Hematopoietic multipotent progenitor cell treated with erythropoietin and hydrocortisone succinate and interleukin-3 and kit ligand, for 4 days (in vitro differentiated cells): Measurements from ENCODE around the gene ATPAF1.
"Not testable (repeated sequence)": the region's sequence is repeated elsewhere in the genome, so short reads cannot be mapped to it uniquely, and the experiment has no call there.

Experiments
- DNase-seq: peaks from one replicate; pipeline ENCODE4 v3.0.0-alpha.2; 2015

Gene ATPAF1

DNA sequence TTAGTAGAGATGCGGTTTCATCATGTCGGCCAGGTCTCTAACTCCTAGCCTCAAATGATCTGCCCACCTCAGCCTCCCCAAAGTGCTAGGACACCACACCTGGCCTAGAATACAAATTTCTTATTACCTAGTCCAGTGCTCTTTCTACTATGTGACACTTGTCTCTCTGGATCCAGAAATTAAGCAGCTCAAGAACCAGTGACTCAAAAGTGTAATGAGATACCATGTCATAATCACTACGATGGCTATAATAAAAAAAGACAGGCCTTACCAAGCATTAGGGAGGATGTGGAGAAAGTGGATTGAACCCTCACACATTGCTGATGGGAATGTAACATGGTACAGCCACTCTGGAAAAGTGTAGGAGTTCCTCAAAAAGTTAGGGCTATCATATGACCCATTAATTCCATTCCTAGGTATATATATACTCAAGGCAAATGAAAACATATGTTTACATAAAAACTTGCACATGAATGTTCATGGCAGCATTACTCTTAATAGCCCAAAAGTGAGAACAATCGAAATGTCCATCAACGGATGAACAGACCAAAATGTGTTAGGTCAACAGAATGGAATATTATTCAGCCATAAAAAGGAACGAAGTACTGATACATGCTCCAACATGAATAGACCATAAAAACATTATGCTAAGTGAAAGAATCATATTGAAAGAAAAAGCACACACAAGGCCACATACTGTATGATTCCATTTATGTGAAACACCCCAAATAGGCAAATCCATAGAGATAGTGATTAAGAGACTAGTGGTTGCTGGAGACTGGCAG, 11.8 kb upstream of the ATPAF1 start:
- DNase-seq: no peak

DNA sequence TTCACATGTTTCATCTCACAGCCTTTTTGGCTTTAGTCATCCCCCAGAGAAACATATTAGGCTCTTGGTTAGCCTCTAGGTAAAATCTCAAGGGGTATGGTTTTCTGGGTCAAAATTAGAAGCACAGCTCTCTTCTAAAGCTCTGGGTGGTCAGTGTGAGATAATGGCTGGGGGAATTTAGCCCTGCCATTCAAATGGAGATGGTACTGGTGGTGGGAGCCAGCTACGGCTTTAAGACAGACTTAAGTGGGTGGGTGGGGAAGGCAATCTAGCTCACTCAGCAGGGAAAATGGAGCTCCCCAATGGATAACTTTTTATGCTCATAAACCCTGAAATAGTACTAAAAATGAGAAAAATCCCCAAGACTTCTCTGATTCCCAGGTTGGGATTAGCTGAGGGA, 9.2 kb upstream of the ATPAF1 start:
- DNase-seq: no peak

DNA sequence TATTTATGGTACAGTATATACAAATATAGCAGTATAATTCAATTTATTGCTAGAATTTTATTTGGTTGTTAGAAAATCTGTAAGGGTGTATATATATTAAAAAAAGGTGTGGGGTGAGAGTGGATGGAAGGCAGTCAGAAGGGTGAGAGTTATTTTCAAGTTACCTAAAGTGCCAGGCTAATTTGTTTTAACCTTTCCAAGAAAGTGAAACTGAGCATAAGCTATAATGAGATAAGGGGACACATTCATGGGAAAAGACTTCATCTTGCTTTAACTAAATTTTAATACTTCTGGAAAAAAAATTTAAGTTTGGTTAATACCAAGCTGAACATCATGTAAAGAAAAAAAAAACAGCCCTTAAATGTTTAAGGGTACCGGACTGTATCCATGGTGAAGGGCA, 8.4 kb upstream of the ATPAF1 start:
- DNase-seq: no peak

DNA sequence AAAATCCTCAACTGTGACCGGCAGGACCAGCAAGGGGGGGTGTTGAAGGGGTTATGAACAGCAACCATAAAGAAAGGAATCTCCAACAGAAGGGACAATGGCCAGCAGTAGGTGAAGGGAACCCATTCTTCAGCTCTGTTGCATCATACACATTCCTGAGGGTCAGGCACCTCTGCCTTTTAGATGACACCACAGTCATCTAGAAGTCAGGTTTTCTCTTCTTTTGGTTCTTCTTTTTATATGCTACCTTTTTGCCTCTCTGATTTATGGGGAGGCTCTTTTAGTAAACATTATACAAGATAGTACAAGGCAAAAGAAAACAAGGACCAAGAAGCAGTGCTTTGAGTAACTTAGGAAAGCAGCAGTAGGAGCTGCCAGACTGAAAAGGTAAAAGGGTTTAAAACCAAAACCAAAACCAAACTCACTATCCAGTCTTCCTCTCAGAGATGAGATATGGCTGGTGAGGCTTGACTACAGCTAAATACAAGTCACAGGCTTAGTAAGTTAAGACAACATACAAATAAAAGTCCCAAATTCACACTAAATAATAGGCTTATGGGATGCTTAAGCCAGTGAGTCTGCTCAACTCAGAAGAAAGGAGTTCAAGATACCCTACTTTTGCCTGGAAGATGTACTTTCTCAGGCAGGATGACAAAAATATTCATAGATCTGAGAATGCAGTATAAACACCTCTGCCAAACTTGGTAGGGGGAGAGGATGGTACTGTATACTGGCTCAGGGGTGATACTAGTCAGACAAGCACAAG, 7.6 kb upstream of the ATPAF1 start:
- no peak for DNase-seq

DNA sequence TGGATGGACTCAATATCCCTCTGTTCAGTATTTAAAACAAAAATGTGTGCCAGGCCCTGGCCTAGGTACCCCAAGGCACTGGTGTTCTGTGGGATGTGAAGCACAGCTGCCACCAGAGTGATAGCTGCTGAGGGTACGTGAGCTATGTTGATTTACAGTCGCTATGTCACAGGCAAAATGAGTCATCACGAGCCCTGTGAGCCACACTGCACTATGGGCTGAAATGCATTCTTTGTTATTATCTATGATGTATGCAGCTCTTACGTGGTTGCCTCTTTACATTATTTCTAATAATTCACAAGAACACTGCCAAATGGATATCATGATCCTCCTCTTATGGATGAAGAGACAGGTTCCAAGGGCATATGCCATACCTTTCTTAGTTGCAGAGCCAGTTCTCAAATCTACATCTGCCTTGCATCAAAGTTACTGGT, 5.6 kb upstream of the ATPAF1 start:
- peak; percentile 82 for DNase-seq

DNA sequence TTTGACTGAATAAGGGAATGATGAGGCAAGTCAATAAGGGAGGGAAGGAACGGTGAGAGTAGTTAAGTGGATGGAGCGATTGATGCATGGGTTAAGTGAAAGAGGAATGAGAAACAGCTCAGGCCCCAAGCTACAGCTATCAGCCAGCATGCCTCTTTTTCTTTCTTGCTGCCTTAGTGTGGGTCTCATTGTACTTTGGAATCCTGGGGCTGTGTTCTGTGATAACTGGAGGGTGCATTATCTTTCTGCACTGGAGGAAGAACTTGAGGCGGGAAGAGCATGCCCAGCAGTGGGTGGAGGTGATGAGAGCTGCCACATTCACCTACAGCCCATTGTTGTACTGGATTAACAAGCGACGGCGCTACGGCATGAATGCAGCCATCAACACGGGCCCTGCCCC, 4.5 kb upstream of the ATPAF1 start:
- peak; percentile 49 for DNase-seq

DNA sequence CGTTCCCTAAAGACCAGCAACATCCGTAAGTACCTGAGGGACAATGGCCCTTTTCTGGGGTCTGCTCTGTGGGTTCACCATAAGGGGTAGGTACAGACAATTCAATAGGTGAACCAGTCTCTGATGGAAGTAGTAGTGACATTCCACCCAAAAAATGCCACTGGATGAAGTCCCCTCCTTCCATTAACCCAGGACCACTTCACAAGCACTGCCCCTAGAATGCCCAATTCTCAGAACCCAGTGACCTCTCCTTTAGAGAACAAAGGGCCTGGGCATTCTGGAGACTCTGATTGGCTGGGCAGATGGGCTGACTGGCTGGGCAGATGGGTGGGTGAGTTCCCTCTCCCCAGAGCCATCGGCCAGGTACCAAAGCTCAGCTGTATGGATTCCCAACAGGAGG, 3.4 kb upstream of the ATPAF1 start, which contains the start of gene TEX38:
Gene TEX38, plus strand, starts transcription at position 301 of the 400 bp plus-strand sequence. Its CDS starts 81 bp downstream, at position 382.
- no peak for DNase-seq

DNA sequence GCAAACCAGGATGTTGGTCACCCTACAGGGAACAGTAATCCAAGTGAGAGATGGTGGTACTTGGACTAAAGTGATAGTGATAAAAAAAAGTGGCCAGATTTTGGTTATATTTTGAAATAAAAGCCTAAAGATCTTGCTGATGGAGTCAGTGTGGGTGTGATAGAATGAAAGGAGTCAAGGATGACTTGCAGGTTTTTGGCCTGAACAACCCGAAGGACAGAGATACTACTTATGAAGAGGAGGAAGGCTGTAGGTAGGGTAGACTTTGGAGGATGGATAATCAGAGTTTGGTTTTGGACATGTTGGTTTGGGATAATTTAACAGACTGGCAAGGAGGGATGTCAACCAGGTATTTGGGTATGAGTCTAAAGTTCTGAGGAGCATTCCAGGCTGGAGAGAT, 2.0 kb upstream of the ATPAF1 start:
- no peak for DNase-seq

DNA sequence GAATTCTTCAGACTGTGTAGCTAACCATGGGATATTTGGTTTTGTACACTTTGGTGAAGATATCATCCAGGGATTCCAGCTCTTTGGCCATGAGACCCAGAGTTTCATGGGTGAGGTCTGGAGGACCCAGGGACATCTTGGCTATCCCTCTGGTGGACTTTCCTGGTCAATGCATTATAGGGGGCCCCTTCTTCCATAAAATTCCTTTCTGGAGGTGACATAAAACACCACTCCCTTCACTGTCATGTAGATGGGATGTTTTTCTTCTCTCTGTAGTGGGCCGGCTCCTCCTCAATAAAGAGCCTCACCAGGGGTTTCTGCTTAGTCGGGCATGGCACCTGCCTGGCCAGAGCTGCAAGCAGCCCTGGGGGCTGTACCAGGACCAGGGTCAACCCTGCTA, 2.2 kb downstream of the ATPAF1 start:
- DNase-seq: no peak

DNA sequence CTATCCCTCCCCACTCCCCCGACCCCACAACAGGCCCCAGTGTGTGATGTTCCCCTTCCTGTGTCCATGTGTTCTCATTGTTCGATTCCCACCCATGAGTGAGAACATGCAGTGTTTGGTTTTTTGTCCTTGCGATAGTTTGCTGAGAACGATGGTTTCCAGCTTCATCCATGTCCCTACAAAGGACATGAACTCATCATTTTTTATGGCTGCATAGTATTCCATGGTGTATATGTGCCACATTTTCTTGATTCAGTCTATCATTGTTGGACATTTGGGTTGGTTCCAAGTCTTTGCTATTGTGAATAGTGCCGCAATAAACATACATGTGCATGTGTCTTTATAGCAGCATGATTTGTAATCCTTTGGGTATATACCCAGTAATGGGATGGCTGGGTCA, 5.2 kb downstream of the ATPAF1 start:
- not testable (repeated sequence) for DNase-seq

DNA sequence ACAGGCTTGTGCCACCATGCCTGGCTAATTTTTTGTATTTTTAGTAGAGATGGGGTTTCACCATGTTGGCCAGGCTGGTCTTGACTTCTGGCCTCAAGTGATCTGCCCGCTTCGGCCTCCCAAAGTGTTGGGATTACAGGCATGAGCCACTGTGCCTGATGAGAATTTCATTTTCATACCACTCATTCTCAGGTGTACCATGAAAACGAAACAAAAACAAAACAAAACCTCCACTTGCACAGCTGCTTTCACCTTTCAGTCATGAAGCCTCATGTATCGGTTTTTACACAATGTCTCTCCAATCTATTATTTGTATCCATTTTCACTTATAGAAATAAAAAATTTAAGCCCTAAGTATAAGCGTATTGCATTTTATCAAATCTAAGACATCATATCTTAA, 8.0 kb downstream of the ATPAF1 start:
- not testable (repeated sequence) for DNase-seq

DNA sequence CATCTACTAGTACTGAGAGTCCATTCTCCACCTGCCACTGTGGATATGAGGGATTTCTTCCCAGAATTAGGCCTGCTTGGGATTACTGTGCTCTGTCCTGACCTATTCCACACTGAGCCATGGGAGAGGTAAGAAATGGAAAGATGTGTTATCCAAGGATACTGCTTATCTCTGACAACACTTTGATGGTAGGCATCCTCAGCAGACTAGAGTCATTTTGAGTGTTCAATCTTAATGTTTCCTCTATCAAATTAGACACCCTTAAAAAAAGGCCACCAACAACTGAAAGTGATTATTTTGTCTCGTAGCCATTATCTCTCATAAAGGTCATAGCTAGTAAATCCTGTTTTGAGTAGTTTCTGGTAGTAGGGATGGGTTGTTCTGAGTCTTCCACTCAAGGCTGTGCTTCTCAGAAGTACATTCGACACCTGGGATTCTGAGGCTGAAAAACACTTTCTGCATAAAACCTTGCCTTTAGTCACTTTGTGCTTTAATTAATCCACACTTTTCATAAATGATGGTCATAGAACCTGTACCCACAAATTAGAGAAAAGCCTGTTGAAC, 8.8 kb downstream of the ATPAF1 start:
- no peak for DNase-seq

DNA sequence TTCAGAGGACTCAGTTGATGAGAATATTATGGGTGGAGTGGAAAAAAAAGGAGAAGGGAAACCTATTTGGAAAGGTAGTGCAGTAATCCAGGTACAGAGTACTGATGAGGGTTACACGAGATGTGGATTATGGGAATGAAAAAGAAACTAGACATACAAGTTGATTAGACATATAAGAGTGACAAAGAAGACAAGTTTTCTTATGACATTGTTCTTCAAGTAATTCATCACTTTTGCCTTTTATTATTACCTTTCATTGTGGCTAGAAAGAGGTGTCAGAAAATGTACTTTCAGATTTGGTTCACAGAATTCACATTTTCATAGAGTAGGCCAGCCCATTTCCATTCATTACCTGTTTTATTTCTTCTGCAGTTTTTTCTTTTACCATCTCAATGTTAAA, 10.4 kb downstream of the ATPAF1 start:
- DNase-seq: no peak

DNA sequence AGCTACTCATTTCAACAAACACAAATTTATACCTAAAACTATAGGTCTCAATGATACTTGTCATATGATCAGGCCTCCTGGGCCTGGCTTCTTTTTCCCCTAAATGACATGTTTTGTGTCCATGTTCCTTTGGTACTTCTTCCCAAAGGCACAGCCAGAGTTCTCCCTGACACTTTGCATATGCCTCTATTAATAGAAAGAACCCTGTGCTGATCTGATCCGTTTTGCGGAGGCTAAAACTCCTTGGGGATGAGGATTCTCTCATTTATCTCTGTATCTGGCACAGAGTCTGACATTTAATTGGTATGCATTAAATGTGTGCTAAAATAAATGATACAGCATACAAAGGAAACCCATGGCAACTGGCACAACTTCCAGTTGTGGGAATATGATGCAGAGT, 11.5 kb downstream of the ATPAF1 start:
- DNase-seq: no peak

DNA sequence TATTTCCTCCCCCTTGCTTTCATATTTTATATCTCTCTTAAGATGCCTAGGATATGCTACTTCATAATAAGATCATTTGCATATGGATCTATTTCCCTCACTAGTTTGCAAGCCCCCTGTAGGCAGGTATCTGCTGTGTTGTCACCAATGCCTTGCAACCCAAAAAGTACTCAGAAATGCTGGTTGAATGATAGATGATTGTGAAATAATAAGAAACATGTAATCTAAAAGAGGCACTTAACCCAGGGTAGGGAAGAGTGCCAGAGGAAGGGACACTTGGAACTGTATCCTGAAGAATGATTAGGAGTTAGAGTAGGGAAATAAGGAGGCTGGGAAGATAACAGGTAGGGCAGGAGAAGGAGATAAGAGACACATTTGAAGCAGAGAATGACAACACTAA, 12.3 kb downstream of the ATPAF1 start:
- no peak for DNase-seq

DNA sequence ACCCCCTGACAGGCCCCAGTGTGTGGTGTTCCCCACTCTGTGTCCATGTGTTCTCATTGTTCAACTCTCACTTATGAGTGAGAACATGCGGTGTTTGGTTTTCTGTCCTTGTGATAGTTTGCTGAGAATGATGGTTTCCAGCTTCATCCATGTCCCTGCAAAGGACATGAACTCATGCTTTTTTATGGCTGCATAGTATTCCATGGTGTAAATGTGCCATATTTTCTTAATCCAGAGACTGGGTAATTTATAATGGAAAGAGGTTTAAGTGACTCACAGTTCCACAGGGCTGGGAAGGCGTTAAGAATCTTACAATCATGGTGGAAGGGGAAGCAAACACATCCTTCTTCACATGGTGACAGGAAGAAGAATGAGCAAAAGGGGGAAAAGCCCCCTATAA, 13.5 kb downstream of the ATPAF1 start:
- DNase-seq: not testable (repeated sequence)

DNA sequence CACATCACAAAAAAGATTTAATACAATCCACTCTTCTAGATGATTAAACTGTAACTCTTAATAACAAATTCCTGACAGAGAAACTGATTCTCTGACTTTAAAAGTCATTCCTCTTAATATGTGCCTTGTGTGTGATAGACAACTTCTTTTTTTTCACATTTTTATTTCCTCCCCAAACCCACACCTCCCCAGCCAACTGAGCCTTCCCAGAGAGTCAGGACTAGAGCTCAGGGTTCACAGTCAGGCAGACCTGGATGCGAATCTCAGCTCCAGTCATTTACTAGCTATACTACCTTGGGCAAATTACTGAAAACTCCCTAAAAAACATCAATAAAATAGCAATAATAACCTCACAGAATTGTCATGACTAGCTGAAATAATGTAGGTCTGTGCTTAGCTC, 14.2 kb downstream of the ATPAF1 start:
- DNase-seq: no peak

DNA sequence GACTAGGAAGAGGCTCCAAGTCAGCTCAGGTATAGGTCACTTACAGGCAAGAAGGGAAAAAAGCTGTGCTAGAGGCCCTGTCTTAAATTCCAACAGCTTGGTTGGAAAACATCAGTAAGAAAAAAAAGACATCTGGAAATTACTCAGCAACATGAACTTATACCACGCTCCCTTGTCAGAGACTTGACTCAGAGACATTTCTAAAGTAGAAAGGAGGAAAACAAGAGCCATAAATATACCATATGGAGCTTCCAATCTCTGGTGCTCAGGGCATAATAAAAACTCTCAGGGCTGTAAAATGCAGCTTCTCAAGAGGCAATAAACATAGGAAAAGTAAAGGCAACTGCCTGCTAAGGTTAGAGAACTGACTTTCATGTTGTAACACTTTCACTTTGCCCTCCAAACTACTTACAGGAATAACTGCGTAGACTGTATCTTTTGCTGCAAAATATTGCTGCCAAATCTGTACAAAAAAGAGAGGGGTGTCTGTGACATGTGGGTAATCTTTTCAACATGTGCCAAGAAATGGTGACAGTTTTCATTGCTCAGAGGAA, 14.7 kb downstream of the ATPAF1 start:
- no peak for DNase-seq

DNA sequence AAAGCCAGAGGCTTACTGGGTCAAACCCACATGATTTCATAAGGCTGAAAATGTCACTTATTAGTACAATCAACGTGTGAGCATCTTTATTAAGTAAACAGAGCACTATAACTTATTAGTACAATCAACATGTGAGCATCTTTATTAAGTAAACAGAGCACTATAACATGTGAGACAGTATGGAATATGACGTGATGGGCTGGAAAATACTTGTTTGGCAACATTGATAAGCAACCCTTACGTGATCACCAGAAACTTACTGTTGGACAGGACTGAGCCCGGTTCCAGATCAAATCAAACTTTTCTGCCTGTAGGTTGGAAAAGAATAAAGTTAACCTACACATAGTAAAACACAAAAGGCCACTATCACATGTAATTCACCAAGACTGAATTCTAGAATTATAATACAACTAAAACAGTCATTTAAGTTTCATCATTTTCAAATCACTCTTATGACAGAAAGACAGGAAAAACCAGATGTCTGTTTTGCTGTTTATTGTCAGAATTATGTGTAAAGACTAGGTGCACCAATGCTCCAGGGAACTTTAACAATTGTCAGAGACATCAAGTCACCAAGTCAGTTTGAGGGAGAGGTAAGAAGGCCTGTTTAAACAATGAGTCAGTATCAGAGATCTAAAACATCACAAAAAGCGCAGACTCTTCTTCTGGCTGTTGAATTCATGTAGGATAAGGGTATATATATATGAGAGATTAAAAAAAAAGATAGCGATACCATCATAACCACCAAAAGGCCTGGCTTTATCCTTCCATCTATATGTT, 15.7 kb downstream of the ATPAF1 start:
- peak; percentile 41 for DNase-seq

DNA sequence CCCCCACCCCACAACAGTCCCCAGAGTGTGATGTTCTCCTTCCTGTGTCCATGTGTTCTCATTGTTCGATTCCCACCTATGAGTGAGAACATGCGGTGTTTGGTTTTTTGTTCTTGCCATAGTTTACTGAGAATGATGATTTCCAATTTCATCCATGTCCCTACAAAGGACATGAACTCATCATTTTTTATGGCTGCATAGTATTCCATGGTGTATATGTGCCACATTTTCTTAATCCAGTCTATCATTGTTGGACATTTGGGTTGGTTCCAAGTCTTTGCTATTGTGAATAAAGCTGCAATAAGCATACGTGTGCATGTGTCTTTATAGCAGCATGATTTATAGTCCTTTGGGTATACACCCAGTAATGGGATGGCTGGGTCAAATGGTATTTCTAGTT, 17.0 kb downstream of the ATPAF1 start:
- DNase-seq: not testable (repeated sequence)

DNA sequence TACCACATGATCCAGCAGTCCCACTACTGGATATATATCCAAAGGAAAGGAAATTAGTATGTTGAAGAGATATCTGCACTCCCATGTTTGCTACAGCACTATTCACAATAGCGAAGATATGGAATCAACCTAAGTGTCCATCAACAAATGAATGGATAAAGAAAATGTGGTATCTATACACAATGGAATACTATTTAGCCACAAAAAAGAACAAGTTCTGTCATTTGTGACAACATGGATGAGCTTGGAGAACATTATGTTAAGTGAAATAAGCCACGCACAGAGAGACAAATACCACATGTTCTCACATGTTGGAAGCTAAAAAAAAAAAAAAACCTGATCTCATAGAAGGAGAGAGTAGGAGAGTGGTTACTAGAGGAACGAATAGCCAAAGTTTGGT, 17.7 kb downstream of the ATPAF1 start:
- no peak for DNase-seq

DNA sequence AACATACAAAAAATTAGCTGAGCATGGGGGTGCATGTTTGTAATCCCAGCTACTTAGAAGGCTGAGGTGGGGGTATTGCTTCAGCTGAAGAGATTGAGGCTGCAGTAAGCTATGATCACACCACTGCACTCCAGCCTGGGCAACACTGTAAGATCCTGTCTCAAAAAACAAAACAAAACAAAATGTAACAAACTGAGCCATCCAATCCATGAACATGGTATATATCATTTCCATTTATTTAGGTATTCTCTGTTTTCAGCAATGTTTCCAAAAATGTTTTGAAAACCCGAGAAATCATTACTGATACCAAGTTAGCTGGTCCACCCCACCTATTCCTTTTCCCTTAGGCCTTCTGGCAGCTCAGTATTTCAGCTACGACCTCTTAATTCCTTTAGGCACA, 18.4 kb downstream of the ATPAF1 start:
- DNase-seq: no peak

DNA sequence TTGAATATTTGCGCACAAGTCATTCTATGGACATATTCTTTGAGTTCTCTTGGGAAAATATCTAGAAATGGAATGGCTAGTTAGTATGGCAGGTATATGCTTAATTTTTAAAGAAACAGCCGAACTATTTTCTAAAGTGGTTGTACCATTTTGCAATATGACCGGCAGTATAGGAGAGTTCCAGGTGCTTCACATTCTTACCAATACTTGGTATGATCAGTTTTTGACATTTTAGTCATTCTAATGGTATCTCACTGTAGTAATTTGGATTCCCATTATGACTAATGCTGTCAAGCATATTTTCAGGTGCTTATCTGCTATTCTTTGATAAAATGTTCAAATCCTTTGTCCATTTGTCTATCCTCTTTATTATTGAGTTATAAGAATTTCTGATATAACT, 20.6 kb downstream of the ATPAF1 start:
- DNase-seq: no peak
